GM19467 (cell line): ENCODE data around the gene IKBIP.
"Not testable (repeated sequence)": the region's sequence is repeated elsewhere in the genome, so short reads cannot be mapped to it uniquely, and the experiment has no call there.

Source experiments
- ATAC-seq: cut with Tn5 transposase; IDR thresholded peaks from one replicate; pipeline ENCODE4 v1.9.1; 2021; ENCODE audit warnings: mild to moderate bottlenecking, moderate library complexity; ENCODE audit not compliant: unreplicated experiment

IKBIP gene, protein sequence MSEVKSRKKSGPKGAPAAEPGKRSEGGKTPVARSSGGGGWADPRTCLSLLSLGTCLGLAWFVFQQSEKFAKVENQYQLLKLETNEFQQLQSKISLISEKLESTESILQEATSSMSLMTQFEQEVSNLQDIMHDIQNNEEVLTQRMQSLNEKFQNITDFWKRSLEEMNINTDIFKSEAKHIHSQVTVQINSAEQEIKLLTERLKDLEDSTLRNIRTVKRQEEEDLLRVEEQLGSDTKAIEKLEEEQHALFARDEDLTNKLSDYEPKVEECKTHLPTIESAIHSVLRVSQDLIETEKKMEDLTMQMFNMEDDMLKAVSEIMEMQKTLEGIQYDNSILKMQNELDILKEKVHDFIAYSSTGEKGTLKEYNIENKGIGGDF

DNA sequence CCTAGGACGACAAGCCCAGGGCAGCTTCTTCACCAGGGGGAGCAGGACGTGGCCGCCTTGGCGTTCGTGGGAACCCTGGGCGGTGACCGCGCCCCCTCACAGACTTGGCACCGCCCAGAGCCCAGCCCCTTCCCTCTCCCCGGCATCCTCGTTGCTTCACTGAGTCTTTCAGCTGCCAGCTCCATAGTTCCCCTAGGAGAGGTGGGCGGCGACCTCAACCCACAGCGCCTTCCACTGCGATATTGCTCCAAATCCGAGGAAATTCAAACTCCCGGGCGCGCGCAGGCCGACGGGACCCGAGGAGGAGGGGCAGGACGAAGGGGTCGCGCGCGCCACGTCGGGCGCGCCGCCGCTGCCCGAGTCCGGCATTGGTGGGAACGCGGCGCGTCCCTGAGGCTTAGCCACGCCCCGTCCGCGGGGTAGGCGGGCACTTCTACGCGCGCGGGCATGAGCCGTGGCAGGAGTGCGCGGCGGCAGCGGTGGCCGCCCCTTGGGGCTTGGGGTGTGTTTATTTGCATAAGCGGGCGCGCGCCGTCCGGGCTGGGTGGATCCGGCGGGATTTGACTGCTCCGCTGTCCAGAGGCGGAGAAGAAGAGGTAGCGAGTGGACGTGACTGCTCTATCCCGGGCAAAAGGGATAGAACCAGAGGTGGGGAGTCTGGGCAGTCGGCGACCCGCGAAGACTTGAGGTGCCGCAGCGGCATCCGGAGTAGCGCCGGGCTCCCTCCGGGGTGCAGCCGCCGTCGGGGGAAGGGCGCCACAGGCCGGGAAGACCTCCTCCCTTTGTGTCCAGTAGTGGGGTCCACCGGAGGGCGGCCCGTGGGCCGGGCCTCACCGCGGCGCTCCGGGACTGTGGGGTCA lies at the start of gene IKBIP, which contains the start of gene APAF1:
IKBIP (minus strand) TSS at position 77 of the 860 bp plus-strand sequence. CDS start 87 bp downstream, outside the sequence.
APAF1 (plus strand) TSS at position 579 of the 860 bp plus-strand sequence. CDS start 3,070 bp downstream, outside the sequence.
- ATAC-seq, result peak; percentile 83

DNA sequence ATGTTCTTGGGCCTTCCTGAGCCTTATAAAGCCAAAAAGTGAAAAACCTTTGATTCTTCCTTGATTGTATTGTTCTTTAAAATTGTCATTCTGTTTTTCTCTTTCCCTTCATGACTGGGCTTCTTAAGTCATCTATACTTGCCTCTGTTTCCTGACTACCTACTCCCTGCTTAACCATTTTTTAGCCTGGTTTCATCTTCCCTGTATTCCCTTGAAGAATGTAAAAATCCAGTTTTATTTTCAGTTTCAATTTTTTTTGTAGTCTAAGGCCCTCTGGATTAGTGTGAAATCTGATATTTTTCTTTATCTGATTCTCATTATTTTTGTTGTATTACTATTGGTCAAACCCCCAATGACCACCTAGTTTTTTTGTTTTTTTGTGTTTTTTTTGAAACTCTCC lies 46.8 kb upstream of the IKBIP start:
- no peak for ATAC-seq

DNA sequence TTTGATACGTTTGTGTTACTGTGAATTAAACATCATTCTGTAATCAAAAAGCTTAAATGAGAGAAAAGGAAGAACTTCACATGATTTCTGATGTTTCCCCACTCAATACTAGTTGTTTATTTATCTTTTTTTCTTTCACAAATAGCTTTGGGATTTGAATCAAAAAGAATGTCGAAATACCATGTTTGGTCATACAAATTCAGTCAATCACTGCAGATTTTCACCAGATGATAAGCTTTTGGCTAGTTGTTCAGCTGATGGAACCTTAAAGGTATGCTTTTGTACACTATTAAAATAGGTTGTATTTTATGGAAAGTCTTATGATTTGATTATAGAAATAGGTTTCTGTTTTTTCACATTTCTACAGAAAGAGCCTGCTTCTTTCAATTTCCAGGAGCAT lies 42.0 kb upstream of the IKBIP start:
- ATAC-seq, result no peak

DNA sequence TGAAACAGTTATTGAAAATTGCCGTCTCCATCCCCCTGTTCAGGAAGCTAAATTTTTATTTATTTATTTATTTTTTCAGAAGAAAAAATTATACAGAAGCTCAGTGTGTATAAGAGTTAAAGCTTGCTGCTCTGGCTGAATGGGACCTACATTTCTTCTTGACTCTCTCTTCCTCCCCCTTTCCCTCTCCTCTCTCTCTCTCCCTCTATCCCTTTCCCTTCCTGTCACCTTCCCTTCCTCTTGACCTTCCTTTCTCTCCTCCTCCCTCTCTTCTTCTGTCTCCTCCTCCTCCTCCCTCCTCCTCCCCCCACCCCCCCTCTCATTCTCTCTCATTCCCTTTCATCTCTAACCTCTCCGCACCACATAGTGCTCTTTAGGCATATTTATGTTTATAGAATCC lies 39.6 kb upstream of the IKBIP start:
- ATAC-seq, result no peak

DNA sequence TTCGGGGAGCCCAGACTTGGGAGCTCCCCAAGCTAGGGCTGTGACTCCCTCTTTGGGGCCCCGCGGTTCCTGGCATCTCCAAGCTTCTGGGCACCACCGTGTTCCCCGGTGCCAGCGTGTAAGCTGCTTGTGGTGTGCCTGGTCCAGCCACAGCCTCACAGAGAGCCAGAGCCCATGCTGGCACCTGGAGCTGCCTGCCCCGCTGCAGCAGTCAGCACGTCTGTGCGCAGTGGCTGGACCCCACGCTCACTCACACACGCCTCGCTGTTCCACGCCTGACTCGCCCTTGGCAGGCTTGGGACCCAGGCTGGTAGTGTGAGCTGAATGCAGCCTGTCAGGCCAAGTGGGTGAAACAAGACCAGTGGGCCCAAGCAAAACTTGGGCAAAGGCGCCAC lies 35.0 kb upstream of the IKBIP start:
- no peak for ATAC-seq

DNA sequence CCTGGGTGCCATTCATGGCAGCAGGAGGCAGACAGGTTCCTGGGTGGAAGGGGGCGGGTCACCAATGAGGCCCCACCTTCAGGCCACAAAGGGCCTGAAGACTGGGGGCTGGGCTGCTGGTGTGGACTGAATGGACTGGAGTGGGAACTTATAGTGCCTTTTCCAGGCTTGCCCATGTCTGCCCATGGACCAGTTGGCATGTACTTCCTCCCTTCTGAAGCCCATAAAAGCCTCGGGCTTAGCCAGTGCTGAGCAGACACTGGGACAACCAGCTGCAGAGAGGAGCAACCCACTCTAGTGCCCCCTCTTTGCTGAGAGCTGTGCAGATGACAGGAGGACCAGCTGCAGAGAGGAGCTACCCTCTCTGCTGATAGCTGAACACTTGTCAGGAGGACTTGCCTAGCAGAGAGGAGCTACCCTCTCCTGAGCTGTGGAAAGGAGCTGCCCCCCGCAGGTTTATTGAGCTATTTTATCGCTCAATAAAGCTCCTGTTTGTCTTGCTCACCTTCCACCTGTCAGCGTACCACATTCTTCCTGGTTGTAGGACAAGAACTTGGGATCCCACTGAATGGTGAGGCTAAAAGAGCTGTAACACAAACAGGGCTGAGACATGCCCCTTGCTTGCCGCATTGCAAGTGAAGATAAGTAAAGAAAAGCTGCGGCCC lies 34.5 kb upstream of the IKBIP start:
- ATAC-seq, result no peak

DNA sequence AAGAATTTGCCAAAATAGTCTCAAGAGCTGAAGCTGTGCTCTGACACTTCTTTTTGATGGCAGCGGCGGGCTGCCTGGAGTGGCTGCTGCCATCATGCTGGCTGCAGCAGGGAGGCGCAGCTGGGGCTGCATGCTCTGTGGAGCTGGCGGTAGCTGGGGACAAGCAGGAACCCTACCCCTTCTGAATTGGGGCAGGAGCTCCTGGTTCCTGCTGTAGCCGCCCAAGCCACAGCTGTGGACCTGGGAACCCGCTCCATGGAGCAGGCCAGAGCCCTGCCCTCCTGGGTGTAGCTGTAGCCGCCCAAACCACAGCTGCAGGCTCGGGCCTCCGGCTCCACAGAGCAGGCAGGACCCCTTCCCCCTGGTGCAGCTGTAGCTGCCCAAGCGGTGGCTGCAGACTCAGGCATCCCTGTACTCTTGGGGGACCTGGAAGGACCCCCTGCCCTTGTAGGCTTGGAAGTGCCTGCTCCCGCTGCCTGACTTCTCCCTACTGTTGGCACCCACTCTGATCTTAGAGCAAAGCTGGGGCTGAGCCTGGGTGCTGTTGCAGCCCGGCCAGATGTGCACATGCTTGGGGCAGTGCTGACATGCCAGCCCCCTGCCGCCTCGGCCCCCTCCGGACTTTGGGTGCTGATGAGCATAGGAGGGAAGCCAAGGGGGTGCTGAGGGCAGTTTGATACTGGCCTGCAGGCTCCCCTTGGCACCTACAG lies 33.8 kb upstream of the IKBIP start:
- no peak for ATAC-seq

DNA sequence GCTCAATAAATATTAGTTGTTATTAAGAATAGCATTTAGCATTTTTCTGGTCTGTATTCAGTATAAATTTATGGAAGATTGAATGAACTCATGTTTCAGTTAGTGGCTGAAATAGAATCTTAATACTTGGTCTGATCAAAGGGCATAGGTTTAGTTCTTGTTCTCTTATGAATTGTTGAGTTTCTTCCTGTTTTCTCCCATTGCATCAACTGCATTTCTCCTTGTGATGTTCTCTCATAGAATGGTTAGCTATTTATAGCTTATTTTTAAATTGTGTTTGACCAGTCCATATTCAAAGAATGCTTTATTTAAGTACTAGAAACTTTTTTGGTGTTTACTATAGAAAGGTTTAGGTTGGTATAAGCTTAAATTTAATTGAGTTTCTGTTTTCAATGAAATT lies 30.3 kb upstream of the IKBIP start:
- ATAC-seq, result no peak

DNA sequence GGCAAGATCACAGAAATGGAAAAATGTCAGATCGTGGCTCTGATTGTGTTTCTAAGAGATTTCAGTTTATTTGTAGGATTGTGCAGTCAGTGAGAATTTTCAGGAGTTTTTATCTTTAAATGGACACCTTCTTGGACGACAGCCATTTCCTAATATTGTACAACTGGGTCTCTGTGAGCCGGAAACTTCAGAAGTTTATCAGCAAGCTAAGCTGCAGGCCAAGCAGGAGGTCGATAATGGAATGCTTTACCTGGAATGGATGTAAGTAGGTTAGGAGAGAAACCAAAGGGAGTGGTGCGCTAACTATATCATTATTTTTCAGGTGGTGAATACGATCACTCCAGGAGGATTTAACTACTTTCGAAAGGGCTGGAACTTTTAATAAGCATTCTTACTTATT lies 26.9 kb upstream of the IKBIP start:
- ATAC-seq, result no peak

DNA sequence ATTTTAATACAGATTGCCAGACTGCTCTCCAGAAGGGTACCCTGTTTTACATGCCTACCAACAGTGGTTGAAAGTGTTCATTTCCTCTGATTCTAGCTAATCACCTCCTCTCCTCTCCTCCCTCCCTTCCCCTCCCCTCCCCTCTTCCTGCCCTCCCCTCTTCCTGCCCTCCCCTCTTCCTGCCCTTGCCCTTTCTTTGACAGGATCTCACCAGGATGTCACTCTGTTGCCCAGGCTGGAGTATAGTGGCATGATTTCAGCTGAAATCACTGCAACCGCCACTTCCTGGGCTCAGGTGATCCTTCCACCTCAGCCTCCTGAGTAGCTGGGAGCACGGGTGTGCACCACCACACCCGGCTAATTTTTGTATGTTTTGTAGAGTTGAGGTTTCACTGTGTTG lies 25.2 kb upstream of the IKBIP start:
- ATAC-seq, result no peak

DNA sequence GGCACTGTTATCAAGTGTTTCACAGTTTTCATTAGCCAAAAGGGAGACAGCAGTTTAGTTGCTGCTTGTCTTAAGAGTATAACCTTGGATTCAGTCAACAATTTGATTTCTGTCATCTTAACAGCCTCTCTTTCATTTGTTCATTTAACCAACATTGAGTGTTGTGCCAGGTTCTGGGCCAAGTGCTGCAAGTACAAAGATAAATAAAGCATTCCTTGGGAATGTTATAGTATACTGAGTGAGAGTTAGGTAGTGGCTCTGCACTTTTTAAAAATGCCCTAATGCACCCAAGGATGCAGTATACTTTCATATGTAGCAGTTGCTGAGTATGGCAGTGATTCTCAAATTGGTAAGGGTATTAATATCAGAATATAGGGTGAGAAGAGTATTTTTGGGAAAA lies 15.9 kb upstream of the IKBIP start:
- ATAC-seq, result no peak

DNA sequence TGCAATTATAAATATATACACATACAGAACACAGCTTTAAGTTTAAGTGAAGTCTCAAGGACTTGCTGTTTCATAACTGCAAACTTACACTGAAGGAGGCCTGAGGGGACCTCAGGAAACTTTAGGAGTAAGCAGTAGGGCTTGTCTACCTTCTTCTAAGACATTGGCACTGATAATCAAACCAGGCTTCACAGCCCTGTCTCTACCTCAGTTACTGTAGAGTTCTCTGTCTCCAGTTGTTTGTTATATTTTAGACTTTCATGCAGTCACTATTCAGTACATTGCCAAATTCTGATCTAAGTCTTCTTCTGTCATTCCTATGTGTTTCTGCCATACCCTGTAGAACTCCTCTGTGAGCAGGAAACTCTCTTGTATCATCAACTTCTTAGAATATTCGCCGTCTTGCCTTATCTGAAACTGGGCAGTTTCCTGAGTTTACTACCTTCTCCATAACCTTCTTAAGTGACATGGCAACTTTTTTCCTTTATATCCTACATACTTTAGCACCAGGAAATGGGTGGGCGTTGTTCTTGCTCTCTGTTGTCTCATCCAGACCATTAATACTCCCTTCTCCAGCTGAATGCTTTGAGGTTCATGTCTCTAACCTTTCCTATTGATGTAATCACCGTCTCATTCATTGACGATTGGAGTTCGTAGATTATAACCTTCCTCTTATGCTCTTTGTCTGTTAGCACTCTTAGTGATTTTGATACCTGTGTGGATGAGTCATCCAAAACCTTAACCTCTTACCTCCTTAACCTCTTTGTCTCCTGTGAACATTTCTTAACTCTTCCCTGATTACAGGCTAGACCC lies 11.9 kb upstream of the IKBIP start:
- ATAC-seq, result no peak

DNA sequence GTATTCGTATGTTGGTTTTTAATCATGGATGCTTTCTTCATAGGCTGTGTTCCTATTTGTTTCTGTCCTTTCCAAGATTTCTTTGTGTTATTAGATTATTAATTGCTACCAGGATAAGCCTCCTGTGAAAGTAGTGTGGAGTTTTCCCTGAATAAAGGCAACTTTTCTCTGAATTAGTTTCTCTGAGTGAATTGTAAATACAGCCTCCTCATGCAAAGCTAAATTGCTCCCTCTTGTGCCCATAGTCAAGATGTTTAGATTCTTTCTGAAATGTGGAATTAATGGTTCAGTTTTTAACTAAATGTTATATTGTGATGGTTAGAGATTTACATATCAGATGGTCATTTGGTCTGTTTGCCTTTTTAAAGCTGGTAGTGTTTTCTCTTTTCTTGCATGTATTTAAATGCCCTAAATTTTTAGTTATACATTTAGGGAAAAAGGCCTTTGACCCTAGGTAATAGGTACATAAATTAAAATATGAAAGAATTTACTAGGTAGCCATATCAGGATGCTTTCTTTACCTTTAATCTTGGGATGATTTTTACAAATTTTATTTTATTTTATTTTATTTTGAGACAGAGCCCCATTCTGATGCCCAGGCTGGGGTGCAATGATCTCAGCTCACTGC lies 9.4 kb upstream of the IKBIP start:
- ATAC-seq, result no peak

DNA sequence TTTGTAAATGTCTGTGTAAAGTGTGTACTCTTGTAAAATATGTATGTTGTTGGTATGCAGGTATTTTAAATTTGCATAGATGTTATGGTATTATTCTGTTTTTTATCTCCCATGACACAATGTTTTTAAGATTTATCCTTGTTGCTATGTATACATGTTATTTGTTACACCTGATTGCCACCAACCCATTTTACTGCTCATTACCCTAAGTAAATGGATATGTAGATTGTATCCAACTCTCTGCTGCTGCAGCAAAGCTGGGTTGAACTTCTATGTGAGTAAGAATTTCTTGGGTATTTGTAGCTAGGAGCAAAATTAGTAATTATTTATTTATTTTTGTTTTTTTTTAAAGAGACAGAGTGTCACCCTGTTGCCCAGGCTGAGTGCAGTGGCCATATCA lies 6.7 kb upstream of the IKBIP start:
- no peak for ATAC-seq

DNA sequence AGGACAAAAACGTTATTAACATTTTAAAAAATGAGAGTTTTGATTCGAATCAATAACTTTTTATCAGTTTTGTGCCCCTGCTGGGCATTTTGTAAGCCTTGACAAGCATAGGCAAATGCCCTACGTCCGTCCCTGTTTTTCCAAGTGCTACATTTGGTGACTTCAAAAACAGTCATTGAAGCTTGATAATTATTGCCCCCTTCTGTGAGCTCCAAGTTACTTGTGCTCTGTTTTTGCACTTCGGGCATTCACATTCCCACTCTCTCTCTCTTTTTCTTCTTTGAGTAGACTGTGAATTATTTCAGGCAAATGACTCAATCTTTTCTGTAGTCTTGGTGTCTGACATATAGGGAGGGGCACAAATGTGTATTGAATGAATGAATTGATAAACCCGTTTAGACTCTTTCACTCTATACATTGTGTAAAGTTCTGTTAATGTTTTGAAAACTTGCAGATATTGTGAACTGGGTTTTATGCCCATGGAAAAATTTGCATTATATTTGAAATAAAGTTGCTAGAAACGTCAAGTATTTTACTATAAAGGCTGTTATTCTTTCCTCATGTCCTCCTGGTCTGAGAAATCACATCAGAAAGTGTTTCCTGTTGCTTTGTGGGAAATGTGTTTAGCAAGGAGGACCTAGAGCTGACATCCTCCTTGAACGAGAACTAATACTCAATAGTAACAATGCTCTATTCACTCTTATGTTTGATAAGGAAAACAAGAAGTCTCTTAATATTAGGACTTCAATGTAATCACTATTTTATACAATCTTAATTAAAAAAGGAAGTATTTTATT lies 1.9 kb upstream of the IKBIP start:
- ATAC-seq, result no peak

DNA sequence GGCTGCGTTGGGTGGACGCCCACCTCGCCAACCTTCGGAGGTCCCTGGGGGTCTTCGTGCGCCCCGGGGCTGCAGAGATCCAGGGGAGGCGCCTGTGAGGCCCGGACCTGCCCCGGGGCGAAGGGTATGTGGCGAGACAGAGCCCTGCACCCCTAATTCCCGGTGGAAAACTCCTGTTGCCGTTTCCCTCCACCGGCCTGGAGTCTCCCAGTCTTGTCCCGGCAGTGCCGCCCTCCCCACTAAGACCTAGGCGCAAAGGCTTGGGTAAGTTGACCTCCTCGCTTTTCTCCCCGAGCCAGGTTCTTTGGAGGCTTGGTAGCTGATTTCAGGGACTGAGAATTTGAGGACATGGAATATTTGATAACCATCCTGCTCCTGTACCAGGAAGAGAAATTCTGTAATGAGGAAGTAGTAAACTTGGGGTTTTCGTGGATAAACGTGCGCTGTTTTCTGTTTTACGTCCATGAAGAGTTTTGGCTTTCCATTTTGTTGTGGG lies 1.0 kb upstream of the IKBIP start:
- peak; percentile 1 for ATAC-seq

DNA sequence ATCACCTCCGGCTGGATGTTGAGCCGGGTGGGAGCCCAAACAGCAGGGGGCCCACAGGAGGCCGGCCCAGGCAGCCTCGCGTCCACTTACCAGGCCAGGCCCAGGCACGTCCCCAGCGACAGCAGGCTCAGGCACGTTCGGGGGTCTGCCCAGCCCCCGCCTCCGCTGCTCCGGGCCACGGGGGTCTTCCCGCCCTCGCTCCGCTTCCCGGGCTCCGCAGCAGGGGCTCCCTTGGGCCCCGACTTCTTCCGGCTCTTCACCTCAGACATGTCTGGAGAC lies 216 bp downstream of the IKBIP start:
- ATAC-seq, result peak; percentile 9

DNA sequence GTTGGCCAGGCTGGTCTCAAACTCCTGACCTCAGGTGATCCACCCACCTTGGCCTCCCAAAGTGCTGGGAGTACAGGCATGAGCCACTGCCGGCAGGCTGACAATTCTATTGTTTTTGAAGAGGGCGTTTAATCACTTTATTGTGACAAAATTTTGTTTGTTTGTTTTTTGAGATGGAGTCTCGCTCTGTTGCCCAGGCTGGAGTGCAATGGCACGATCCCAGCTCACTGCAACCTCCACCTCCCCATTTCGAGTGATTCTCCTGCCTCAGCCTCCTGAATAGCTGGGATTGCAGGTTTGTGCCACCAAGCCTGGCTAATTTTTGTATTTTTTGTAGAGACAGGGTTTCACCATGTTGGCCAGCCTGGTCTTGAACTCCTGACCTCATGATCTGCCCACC lies 1.8 kb downstream of the IKBIP start:
- not testable (repeated sequence) for ATAC-seq

DNA sequence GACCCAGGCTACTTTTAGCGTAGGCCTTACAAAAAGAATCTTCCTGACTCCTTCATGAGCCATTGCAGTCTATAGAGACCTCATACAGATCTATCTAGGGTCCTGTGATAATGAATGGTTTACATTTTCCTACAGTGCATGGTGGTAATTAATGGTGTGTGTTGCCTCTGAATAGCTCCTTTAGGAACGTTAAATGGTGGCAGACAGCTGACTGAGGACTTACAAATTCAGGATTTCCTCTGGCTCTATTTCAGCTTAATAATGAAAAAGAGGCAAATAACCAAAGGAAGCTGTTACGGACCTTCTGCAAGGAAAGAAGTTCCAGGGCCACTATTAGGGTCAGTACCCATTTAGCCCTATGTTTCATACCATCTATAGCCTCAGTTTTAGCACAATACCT lies 5.1 kb downstream of the IKBIP start:
- ATAC-seq, result no peak
